Neutrophil (primary cell): ENCODE results near the gene ANO1.

Experiments
- H3K27ac ChIP-seq: fragments of 200-600 bp; sonication (generic); 2 replicates; pipeline ENCODE4 v1.5.1; 2016; ENCODE audit warnings: mild to moderate bottlenecking, moderate library complexity
- H3K27me3 ChIP-seq: fragments of 200-600 bp; sonication (generic); 2 replicates; pipeline ENCODE4 v1.6.0; 2016; ENCODE audit warnings: mild to moderate bottlenecking
- H3K36me3 ChIP-seq: fragments of 200-600 bp; sonication (generic); 2 replicates; pipeline ENCODE4 v1.5.1; 2017
- H3K4me1 ChIP-seq, 2 experiments: fragments of 200-600 bp in 1 of 2; sonication (generic) in 1 of 2; 1 replicate in 1 of 2; 2 replicates in 1 of 2; pipeline versions ENCODE4 v1.5.1 to v1.6.1; 2013 to 2016; ENCODE audit warnings: low read depth in 1 of 2, low read length in 1 of 2, mild to moderate bottlenecking in 1 of 2, moderate library complexity in 1 of 2; ENCODE audit not compliant: control insufficient read depth in 1 of 2, insufficient read depth in 1 of 2
- H3K4me3 ChIP-seq, 2 experiments: fragments of 200-600 bp in 1 of 2; sonication (generic) in 1 of 2; 1 replicate in 1 of 2; 2 replicates in 1 of 2; pipeline ENCODE4 v1.5.1; 2013 to 2016; ENCODE audit warnings: low read depth in 1 of 2, low read length in 1 of 2, mild to moderate bottlenecking in 1 of 2, moderate library complexity in 1 of 2
- H3K9me3 ChIP-seq: fragments of 200-600 bp; sonication (generic); 2 replicates; pipeline ENCODE4 v1.5.1; 2016
- CTCF ChIP-seq: fragments of 200-600 bp; sonication (generic); IDR thresholded peaks from 2 replicates; pipeline ENCODE4 v1.5.1; 2016; ENCODE audit warnings: antibody characterized with exemption

Gene ANO1

GRCh38 chr11:70119502-70119901 lies 41.4 kb downstream of the ANO1 start:
- no peaks in the 10 kb centered on the region for H3K4me1 ChIP-seq
- peaks cover 16% of the 10 kb centered on the region for H3K27me3 ChIP-seq
- H3K4me3 ChIP-seq, result no peak overlapping the region
- no peak for TF ChIP-seq CTCF
- H3K9me3 ChIP-seq, result no peaks in the 10 kb centered on the region
- no peak overlapping the region for H3K27ac ChIP-seq
- no peaks in the 10 kb centered on the region for H3K36me3 ChIP-seq

GRCh38 chr11:70120674-70121073 lies 42.6 kb downstream of the ANO1 start:
- Histone ChIP-seq H3K27me3 (peaks cover 16% of the 10 kb centered on the region), H3K4me1 (no peaks in the 10 kb centered on the region), H3K4me3 (no peak overlapping the region), H3K9me3 (no peaks in the 10 kb centered on the region), H3K27ac (no peak overlapping the region), H3K36me3 (no peaks in the 10 kb centered on the region)
- TF ChIP-seq CTCF, result no peak

- Histone ChIP-seq H3K9me3 (no peaks in the 10 kb centered on the region), H3K27me3 (peaks cover 16% of the 10 kb centered on the region), H3K36me3 (no peaks in the 10 kb centered on the region), H3K27ac (no peak overlapping the region), H3K4me3 (no peak overlapping the region), H3K4me1 (no peaks in the 10 kb centered on the region)
- TF ChIP-seq CTCF, result no peak
Observed at GRCh38 chr11:70122490-70123198, 44.5 kb downstream of the ANO1 start.

GRCh38 chr11:70123711-70124110 lies 45.6 kb downstream of the ANO1 start:
- no peaks in the 10 kb centered on the region for H3K4me1 ChIP-seq
- no peak overlapping the region for H3K27ac ChIP-seq
- no peaks in the 10 kb centered on the region for H3K36me3 ChIP-seq
- no peak for TF ChIP-seq CTCF
- H3K27me3 ChIP-seq, result peaks cover 16% of the 10 kb centered on the region
- no peak overlapping the region for H3K4me3 ChIP-seq
- no peaks in the 10 kb centered on the region for H3K9me3 ChIP-seq

- Histone ChIP-seq H3K9me3 (no peaks in the 10 kb centered on the region), H3K4me1 (no peaks in the 10 kb centered on the region), H3K36me3 (no peaks in the 10 kb centered on the region), H3K4me3 (no peak overlapping the region), H3K27ac (no peak overlapping the region), H3K27me3 (peaks cover 16% of the 10 kb centered on the region)
- no peak for TF ChIP-seq CTCF
Observed at GRCh38 chr11:70124321-70125000, 46.3 kb downstream of the ANO1 start.
